NB4 (cell line): Measurements from ENCODE around the gene ZBTB44.
"Not testable (repeated sequence)": the region's sequence is repeated elsewhere in the genome, so short reads cannot be mapped to it uniquely, and the experiment has no call there.

Experiments used
- MYC ChIP-seq: IDR thresholded peaks from 2 replicates; pipeline ENCODE4 v1.6.1; 2011; ENCODE audit warnings: low read depth, low read length
- POLR2A ChIP-seq: IDR thresholded peaks from 2 replicates; pipeline ENCODE4 v1.6.1; 2011; ENCODE audit warnings: mild to moderate bottlenecking; ENCODE audit not compliant: insufficient read length; ENCODE audit errors: extremely low read depth
- TF ChIP-seq, protein P1 (sequence below): IDR thresholded peaks from one replicate; pipeline ENCODE4 v1.5.1; 2012; ENCODE audit warnings: low read depth, low read length

DNA sequence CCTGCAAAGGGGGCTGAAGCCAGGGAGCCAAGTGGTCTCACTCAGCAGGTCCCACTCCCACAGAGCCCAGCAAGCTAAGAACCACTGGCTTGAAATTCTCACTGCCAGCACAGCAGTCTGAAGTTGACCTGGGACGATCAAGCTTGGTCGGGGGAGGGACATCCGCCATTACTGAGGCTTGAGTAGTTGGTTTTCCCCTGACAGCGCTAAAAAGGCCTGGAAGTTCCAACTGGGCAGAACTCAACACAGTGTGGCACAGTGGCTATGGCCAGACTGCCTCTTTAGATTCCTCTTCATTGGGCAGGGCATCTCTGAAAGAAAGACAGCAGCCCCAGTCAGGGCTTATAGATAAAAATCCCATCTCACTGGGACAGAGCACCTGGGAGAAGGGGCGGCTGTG, 64.8 kb downstream of the ZBTB44 start:
- not testable (repeated sequence) for TF ChIP-seq POLR2A, MYC
- TF ChIP-seq, protein P1, sequence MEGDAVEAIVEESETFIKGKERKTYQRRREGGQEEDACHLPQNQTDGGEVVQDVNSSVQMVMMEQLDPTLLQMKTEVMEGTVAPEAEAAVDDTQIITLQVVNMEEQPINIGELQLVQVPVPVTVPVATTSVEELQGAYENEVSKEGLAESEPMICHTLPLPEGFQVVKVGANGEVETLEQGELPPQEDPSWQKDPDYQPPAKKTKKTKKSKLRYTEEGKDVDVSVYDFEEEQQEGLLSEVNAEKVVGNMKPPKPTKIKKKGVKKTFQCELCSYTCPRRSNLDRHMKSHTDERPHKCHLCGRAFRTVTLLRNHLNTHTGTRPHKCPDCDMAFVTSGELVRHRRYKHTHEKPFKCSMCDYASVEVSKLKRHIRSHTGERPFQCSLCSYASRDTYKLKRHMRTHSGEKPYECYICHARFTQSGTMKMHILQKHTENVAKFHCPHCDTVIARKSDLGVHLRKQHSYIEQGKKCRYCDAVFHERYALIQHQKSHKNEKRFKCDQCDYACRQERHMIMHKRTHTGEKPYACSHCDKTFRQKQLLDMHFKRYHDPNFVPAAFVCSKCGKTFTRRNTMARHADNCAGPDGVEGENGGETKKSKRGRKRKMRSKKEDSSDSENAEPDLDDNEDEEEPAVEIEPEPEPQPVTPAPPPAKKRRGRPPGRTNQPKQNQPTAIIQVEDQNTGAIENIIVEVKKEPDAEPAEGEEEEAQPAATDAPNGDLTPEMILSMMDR: not testable (repeated sequence)
